ENCODE results near the gene PDZD7. TPM values are rescaled to one million over a fixed set of nuclear protein-coding genes. Genes with fewer than 3 reads are reported as not detected.

The PDZD7 gene
- total RNA-seq, 1 experiment from 2014 or later, result 1.8 TPM

DNA sequence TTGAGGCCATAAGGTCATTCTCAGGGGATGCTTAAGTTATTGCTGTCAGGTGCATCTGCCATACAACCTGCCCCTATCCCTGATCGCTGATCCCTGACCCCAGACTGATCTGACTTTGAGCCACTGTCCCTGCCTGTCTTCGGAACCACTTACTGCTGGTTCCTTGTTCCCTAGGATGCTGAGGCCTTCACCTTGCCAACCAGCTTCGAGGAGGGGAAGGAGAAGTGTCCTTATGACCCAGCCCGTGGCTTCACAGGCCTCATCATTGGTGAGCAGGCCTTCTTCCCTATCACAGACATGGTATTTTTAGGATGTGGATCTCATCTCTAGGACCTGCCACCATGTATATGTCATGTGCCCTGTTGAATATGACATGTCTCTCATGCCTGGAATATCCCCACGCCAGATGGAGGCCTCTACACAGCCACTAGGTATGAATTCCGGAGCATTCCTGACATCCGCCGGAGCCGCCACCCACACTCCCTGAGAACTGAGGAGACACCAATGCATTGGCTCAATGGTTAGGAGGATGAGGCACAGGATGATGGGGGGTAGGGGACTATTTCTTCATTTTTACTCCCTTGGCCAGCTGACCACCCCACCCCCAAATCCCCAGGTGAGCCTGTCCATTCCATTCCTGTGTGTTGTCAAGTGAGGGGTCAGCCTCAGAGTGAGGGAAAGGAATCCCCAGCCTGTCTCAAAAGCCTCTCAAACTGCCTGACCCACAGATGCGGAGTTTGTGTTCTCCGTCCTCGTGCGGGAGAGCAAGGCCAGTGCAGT, 52.6 kb downstream of the PDZD7 start:
- no TSS peak for BruUV-seq (replicated peaks)
- Histone ChIP-seq H3K4me1 (ENCODE audit: control insufficient read depth, insufficient read depth, low read length) (no peaks in the 10 kb centered on the region), H3K27me3 (ENCODE audit: control insufficient read depth, insufficient read depth, low read length) (no peaks in the 10 kb centered on the region), H3K9me3 (ENCODE audit: control insufficient read depth, insufficient read depth, low read depth, low read length) (no peaks in the 10 kb centered on the region), H3K36me3 (ENCODE audit: control insufficient read depth, insufficient read depth, low read length) (no peaks in the 10 kb centered on the region), H3K27ac (ENCODE audit: low read length) (no peak overlapping the region), H3K4me3 (ENCODE audit: low read depth in 2 of 2, low read length in 2 of 2) (no peak overlapping the region)
- in situ Hi-C loops (cut with HindIII; ENCODE audit: low pct_unique_long_range_greater_than_20kb, low sequenced_read_pairs) (no loop called here), intact Hi-C loops (cut with micrococcal nuclease; ENCODE audit: unreplicated experiment) (no loop called here)
- ChIA-PET CTCF (no interaction called here), POLR2A (no interaction called here)
- TF ChIP-seq SIN3A (IDR thresholded peaks at IDR 0.05; ENCODE audit: borderline replicate concordance, insufficient read depth, low read depth, low read length), result no peak
- TF ChIP-seq, protein P1, sequence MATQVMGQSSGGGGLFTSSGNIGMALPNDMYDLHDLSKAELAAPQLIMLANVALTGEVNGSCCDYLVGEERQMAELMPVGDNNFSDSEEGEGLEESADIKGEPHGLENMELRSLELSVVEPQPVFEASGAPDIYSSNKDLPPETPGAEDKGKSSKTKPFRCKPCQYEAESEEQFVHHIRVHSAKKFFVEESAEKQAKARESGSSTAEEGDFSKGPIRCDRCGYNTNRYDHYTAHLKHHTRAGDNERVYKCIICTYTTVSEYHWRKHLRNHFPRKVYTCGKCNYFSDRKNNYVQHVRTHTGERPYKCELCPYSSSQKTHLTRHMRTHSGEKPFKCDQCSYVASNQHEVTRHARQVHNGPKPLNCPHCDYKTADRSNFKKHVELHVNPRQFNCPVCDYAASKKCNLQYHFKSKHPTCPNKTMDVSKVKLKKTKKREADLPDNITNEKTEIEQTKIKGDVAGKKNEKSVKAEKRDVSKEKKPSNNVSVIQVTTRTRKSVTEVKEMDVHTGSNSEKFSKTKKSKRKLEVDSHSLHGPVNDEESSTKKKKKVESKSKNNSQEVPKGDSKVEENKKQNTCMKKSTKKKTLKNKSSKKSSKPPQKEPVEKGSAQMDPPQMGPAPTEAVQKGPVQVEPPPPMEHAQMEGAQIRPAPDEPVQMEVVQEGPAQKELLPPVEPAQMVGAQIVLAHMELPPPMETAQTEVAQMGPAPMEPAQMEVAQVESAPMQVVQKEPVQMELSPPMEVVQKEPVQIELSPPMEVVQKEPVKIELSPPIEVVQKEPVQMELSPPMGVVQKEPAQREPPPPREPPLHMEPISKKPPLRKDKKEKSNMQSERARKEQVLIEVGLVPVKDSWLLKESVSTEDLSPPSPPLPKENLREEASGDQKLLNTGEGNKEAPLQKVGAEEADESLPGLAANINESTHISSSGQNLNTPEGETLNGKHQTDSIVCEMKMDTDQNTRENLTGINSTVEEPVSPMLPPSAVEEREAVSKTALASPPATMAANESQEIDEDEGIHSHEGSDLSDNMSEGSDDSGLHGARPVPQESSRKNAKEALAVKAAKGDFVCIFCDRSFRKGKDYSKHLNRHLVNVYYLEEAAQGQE (IDR thresholded peaks at IDR 0.05; ENCODE audit: insufficient read depth in 1 of 2, low read depth in 2 of 2, low read length in 1 of 2), result no peak
- TF ChIP-seq TCF7L2 (IDR thresholded peaks at IDR 0.05; ENCODE audit: low read depth, low read length), result no peak
- no peak for TF ChIP-seq POLR2AphosphoS5 (IDR thresholded peaks at IDR 0.05; ENCODE audit: low read depth, low read length)
- TF ChIP-seq, protein P2, sequence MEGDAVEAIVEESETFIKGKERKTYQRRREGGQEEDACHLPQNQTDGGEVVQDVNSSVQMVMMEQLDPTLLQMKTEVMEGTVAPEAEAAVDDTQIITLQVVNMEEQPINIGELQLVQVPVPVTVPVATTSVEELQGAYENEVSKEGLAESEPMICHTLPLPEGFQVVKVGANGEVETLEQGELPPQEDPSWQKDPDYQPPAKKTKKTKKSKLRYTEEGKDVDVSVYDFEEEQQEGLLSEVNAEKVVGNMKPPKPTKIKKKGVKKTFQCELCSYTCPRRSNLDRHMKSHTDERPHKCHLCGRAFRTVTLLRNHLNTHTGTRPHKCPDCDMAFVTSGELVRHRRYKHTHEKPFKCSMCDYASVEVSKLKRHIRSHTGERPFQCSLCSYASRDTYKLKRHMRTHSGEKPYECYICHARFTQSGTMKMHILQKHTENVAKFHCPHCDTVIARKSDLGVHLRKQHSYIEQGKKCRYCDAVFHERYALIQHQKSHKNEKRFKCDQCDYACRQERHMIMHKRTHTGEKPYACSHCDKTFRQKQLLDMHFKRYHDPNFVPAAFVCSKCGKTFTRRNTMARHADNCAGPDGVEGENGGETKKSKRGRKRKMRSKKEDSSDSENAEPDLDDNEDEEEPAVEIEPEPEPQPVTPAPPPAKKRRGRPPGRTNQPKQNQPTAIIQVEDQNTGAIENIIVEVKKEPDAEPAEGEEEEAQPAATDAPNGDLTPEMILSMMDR (IDR thresholded peaks at IDR 0.05), result no peak
- DNase-seq (ENCODE audit: low read depth, low spot score) (no peak), ATAC-seq (no peak)

GRCh38 chr10:100977436-100977835, 53.5 kb downstream of the PDZD7 start:
- ATAC-seq (no peak), DNase-seq (ENCODE audit: low read depth, low spot score) (no peak)
- H3K36me3 ChIP-seq (ENCODE audit: control insufficient read depth, insufficient read depth, low read length), result no peaks in the 10 kb centered on the region
- CTCF ChIA-PET, result interaction anchor here (0.6 kb wide), 1 partner anchor 236 kb away, joined by 5 read pairs; no protein-coding TSS in a partner anchor
- POLR2A ChIA-PET, result no interaction called here
- no peaks in the 10 kb centered on the region for H3K27me3 ChIP-seq (ENCODE audit: control insufficient read depth, insufficient read depth, low read length)
- intact Hi-C loops (cut with micrococcal nuclease; ENCODE audit: unreplicated experiment) (no loop called here), in situ Hi-C loops (cut with HindIII; ENCODE audit: low pct_unique_long_range_greater_than_20kb, low sequenced_read_pairs) (no loop called here)
- H3K4me3 ChIP-seq (ENCODE audit: low read depth in 2 of 2, low read length in 2 of 2), result no peak overlapping the region
- no peak overlapping the region for H3K27ac ChIP-seq (ENCODE audit: low read length)
- no TSS peak for BruUV-seq (replicated peaks)
- H3K4me1 ChIP-seq (ENCODE audit: control insufficient read depth, insufficient read depth, low read length), result no peaks in the 10 kb centered on the region
- H3K9me3 ChIP-seq (ENCODE audit: control insufficient read depth, insufficient read depth, low read depth, low read length), result no peaks in the 10 kb centered on the region
- TF ChIP-seq, protein P2 (IDR thresholded peaks at IDR 0.05), result no peak
- TF ChIP-seq TCF7L2 (IDR thresholded peaks at IDR 0.05; ENCODE audit: low read depth, low read length) (no peak), SIN3A (IDR thresholded peaks at IDR 0.05; ENCODE audit: borderline replicate concordance, insufficient read depth, low read depth, low read length) (no peak), POLR2AphosphoS5 (IDR thresholded peaks at IDR 0.05; ENCODE audit: low read depth, low read length) (no peak)
- TF ChIP-seq, protein P1 (IDR thresholded peaks at IDR 0.05; ENCODE audit: insufficient read depth in 1 of 2, low read depth in 2 of 2, low read length in 1 of 2), result no peak
